CD4-positive, alpha-beta T cell treated with Interleukin-17A for 4 hours (primary cell): ENCODE measurements around the gene DYRK1A.

Experiments
- DNase-seq: peaks from one replicate; pipeline ENCODE4 v3.0.0-alpha.2; 2020; ENCODE audit warnings: mixed read lengths

The DYRK1A gene

GRCh38 chr21:37450445-37450941 lies 83.9 kb downstream of the DYRK1A start:
- DNase-seq = no peak

- DNase-seq = no peak
Measured at GRCh38 chr21:37451446-37451845, 84.9 kb downstream of the DYRK1A start.

GRCh38 chr21:37452227-37452626 lies 85.7 kb downstream of the DYRK1A start:
- DNase-seq = no peak

- no peak for DNase-seq
Measured at GRCh38 chr21:37453350-37453749, 86.8 kb downstream of the DYRK1A start.

- DNase-seq = no peak
Measured at GRCh38 chr21:37454869-37455503, 88.4 kb downstream of the DYRK1A start.

GRCh38 chr21:37455504-37455911 lies 88.9 kb downstream of the DYRK1A start:
- no peak for DNase-seq

GRCh38 chr21:37458669-37459276 lies 92.2 kb downstream of the DYRK1A start:
- DNase-seq = no peak

GRCh38 chr21:37459575-37459974 lies 93.0 kb downstream of the DYRK1A start:
- no peak for DNase-seq

GRCh38 chr21:37460196-37460595 lies 93.6 kb downstream of the DYRK1A start:
- DNase-seq = no peak

- no peak for DNase-seq
Measured at GRCh38 chr21:37461479-37461878, 94.9 kb downstream of the DYRK1A start.

GRCh38 chr21:37462087-37462861 lies 95.7 kb downstream of the DYRK1A start:
- DNase-seq = no peak

- DNase-seq = peak; percentile 37
Measured at GRCh38 chr21:37463083-37463801, 96.7 kb downstream of the DYRK1A start.

- no peak for DNase-seq
Measured at GRCh38 chr21:37467082-37467481, 100.5 kb downstream of the DYRK1A start.

- no peak for DNase-seq
Measured at GRCh38 chr21:37468909-37469308, 102.3 kb downstream of the DYRK1A start.

- no peak for DNase-seq
Measured at GRCh38 chr21:37469441-37469840, 102.9 kb downstream of the DYRK1A start.

- DNase-seq = no peak
Measured at GRCh38 chr21:37472581-37472980, 106.0 kb downstream of the DYRK1A start.

GRCh38 chr21:37473491-37473890 lies 106.9 kb downstream of the DYRK1A start:
- DNase-seq = no peak

- DNase-seq = no peak
Measured at GRCh38 chr21:37474342-37474741, 107.8 kb downstream of the DYRK1A start.

GRCh38 chr21:37475186-37475868 lies 108.8 kb downstream of the DYRK1A start:
- no peak for DNase-seq

GRCh38 chr21:37478794-37479193 lies 112.2 kb downstream of the DYRK1A start:
- DNase-seq = no peak

GRCh38 chr21:37483776-37484175 lies 117.2 kb downstream of the DYRK1A start:
- DNase-seq = no peak
